ENCODE data around the gene UNK.

Gene UNK

GRCh38 chr17:75834928-75835653 lies 50.5 kb downstream of the UNK start:
- TF ChIP-seq GATA2 (IDR thresholded peaks at IDR 0.05; ENCODE audit: low read depth, low read length) (no peak), GATA3 (IDR thresholded peaks at IDR 0.05; ENCODE audit: low read depth, low read length) (no peak)

- TF ChIP-seq GATA3 (IDR thresholded peaks at IDR 0.05; ENCODE audit: low read depth, low read length) (no peak), GATA2 (IDR thresholded peaks at IDR 0.05; ENCODE audit: low read depth, low read length) (no peak)
These were observed 51.0 kb downstream of the UNK start for GRCh38 chr17:75835654-75835987.

DNA sequence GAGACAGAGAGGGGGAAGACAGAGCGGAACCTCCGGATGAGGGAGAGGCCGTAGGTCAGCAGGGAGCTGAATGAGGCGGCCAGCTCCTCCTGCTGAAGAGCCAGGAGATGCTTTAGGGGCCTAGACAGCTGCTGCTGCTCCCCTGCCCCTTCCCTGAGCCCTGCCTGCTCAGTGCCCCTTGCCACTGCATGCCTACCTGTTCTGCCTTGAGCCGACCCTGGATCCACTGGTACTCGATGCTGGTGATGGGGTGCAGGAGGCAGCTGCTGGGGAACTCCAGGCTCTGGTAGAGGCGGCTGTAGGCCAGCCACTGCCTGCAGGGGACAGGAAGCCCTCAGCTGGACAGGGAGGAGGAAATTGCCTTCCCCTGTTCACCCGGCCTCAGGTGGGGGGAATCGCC lies 52.0 kb downstream of the UNK start:
- no peak for TF ChIP-seq GATA2 (IDR thresholded peaks at IDR 0.05; ENCODE audit: low read depth, low read length)
- no peak for TF ChIP-seq GATA3 (IDR thresholded peaks at IDR 0.05; ENCODE audit: low read depth, low read length)

GRCh38 chr17:75837899-75838298 lies 53.3 kb downstream of the UNK start:
- TF ChIP-seq GATA2 (IDR thresholded peaks at IDR 0.05; ENCODE audit: low read depth, low read length) (no peak), GATA3 (IDR thresholded peaks at IDR 0.05; ENCODE audit: low read depth, low read length) (no peak)

- TF ChIP-seq GATA3 (IDR thresholded peaks at IDR 0.05; ENCODE audit: low read depth, low read length) (no peak), GATA2 (IDR thresholded peaks at IDR 0.05; ENCODE audit: low read depth, low read length) (no peak)
These were observed 53.8 kb downstream of the UNK start for GRCh38 chr17:75838410-75838809.

DNA sequence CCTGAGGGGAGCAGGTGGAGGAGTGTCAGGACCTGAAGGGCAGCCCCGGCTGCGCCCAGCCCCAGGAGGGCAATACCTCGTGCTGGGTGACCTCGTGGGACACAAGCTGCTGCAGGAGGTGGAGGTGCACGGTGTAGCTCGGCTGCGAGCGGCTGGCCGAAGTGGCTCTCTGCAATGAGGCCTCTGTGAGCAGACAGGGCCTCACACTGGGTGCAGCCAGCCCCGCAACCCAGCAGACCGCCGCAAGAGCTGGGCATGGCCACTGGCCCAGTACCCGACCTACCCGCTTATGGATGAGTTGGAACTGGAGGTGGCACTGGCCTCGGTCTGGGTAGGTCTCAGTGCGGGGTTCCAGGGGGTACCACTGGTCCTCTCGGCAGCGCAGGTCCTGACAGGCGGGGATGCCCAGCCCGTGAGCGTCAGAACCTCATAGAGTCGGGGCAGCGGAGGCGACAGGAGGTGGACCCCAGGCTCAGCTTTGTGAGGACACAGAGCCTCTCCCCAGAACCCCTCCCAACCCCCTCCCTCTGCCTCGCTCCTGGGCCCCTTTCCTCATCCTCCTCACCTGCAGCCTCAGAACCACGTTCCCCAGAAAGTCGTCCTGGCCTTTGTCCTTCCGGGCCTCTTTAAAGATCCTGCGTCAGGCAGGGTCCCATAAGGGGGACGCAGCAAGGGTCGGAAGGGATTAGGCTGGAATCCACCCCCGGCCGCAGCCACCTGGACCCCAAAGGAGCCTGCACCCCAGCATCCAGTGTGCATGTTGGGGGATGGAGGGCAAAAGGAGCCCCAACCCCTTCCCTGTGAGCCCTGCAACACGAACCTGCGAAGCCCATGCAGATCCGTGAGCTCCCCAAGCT lies 55.6 kb downstream of the UNK start:
- TF ChIP-seq GATA2 (IDR thresholded peaks at IDR 0.05; ENCODE audit: low read depth, low read length) (no peak), GATA3 (IDR thresholded peaks at IDR 0.05; ENCODE audit: low read depth, low read length) (no peak)

- TF ChIP-seq GATA2 (IDR thresholded peaks at IDR 0.05; ENCODE audit: low read depth, low read length) (no peak), GATA3 (IDR thresholded peaks at IDR 0.05; ENCODE audit: low read depth, low read length) (no peak)
These were observed 56.2 kb downstream of the UNK start for GRCh38 chr17:75840799-75841164.

GRCh38 chr17:75842411-75842810 lies 57.8 kb downstream of the UNK start:
- no peak for TF ChIP-seq GATA3 (IDR thresholded peaks at IDR 0.05; ENCODE audit: low read depth, low read length)
- no peak for TF ChIP-seq GATA2 (IDR thresholded peaks at IDR 0.05; ENCODE audit: low read depth, low read length)

GRCh38 chr17:75842963-75843576 lies 58.5 kb downstream of the UNK start:
- TF ChIP-seq GATA2 (IDR thresholded peaks at IDR 0.05; ENCODE audit: low read depth, low read length) (no peak), GATA3 (IDR thresholded peaks at IDR 0.05; ENCODE audit: low read depth, low read length) (no peak)

GRCh38 chr17:75843577-75844529 lies 59.2 kb downstream of the UNK start, which contains the start of gene UNC13D:
Gene UNC13D (minus strand): TSS chr17:75844404. CDS start chr17:75844337, 67 bp downstream.
- peak; percentile 97 for TF ChIP-seq GATA2 (IDR thresholded peaks at IDR 0.05; ENCODE audit: low read depth, low read length)
- TF ChIP-seq GATA3 (IDR thresholded peaks at IDR 0.05; ENCODE audit: low read depth, low read length), result no peak

DNA sequence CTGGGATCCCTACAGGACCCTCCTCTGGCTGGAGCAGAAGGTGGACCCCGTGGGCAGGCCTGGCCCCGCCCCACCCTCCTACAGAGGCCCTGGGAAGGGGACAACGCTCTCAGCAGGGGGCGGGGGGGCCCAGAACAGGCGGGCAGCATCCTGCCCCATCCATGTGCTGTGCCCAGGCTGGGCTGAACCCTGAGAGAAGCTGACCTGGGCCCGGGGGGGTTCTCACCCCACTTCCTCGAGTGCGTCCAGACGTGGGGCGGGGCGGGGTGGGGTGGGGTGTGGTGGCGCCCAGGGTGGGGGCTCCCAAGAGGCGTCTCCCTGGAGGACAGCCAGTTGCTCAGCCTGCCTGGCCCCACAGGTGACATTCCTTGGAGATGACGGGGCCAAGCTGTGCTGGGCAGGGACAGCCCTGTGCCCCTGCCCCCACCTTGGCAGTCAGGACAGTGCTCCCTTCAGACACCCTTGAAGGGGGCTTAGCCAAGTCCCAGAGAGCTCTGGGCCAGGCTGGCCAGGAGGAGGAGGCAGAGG lies 60.0 kb downstream of the UNK start:
- TF ChIP-seq GATA2 (IDR thresholded peaks at IDR 0.05; ENCODE audit: low read depth, low read length) (no peak), GATA3 (IDR thresholded peaks at IDR 0.05; ENCODE audit: low read depth, low read length) (no peak)

DNA sequence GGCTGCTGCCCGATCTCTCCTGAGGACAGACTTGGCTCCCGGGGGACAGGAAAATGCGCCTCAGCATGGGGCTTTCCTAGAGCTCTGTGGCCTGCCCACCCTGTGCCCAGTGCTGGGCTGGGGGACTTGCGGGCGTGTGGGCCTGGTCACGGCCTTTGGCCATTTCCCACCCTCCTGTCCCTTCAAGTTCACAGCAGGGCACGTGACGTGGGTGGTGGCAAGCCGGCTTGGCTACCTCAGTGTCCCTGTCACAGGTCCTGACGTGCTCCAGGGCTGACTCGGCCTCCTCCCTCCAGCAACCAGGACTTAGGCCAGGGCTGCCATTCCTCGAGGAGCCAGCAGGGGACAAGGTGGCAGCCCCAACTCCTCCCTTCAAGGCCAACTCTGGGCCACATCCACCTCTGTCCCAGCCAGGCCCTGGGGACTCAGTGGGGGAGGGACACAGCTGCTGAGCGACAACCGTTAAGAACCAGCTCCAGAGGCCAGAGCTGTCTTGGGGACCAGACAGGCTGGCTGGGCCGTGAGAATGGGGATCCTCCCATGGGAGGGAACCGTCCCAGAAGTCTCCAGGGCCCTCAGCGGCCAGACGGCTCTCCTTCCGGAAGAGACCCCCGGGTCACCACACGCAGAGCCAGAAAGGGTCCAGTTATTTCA lies 60.6 kb downstream of the UNK start:
- no peak for TF ChIP-seq GATA2 (IDR thresholded peaks at IDR 0.05; ENCODE audit: low read depth, low read length)
- TF ChIP-seq GATA3 (IDR thresholded peaks at IDR 0.05; ENCODE audit: low read depth, low read length), result no peak

Data from SH-SY5Y (cell line).